HCT116 (cell line): Measurements from ENCODE around the gene CHKA. TPM values are rescaled to one million over a fixed set of nuclear protein-coding genes. Genes with fewer than 3 reads are reported as not detected.

ENCODE experiments used
- ATAC-seq: fragments of 200-7000 bp; cut with Tn5 transposase; 2 replicates; pipeline ENCODE4 v1.9.1; 2020; ENCODE audit warnings: mild to moderate bottlenecking, moderate library complexity
- BruUV-seq: library from RNA; stranded (reverse); fragments of 400-500 nt; replicated peaks from 2 replicates; lab custom pipeline; 2021; lab: Mats Ljungman, UMichigan
- CTCF ChIA-PET: fragments of 300-600 bp; sonication (Branson Sonifier 250); formaldehyde crosslinking; loops from one replicate; lab custom pipeline; 2021; ENCODE audit warnings: antibody characterized with exemption; lab: Charles Lee
- POLR2A ChIA-PET: fragments of 300-600, 350-600 bp; sonication (Branson Sonifier 250); formaldehyde crosslinking; loops from one replicate; lab custom pipeline; 2021; ENCODE audit warnings: antibody characterized with exemption; lab: Charles Lee
- RAD21 ChIA-PET, 2 experiments: fragments of 300-600 bp; sonication (Branson Sonifier 250); formaldehyde crosslinking; loops; one replicate each; lab custom pipeline; 2023; ENCODE audit warnings: low total read pairs in 2 of 2; ENCODE audit not compliant: uncharacterized antibody in 2 of 2, unreplicated experiment in 2 of 2, low non-redundant PET in 1 of 2; lab: Charles Lee
- DNase-seq: peaks from one replicate; pipeline ENCODE4 v3.0.0-alpha.2; 2010; ENCODE audit warnings: low read depth, low spot score
- H2AFZ ChIP-seq: fragments of 200-600 bp; shearing (Covaris generic), sonication (generic); 2 replicates; pipeline ENCODE4 v1.6.1; 2017; ENCODE audit warnings: low read depth, mixed run types, mixed read lengths, antibody characterized with exemption, low read length; ENCODE audit not compliant: poor library complexity, severe bottlenecking
- H3K27ac ChIP-seq: 2 replicates; pipeline ENCODE4 v1.5.1; 2012; ENCODE audit warnings: low read depth, low read length
- H3K27me3 ChIP-seq: fragments of 200-600 bp; sonication (generic); 2 replicates; pipeline ENCODE4 v1.6.1; 2016; ENCODE audit warnings: mixed run types, low read length, mixed read lengths; ENCODE audit not compliant: insufficient read depth
- H3K36me3 ChIP-seq, 2 experiments: fragments of 200-500 bp in 1 of 2; fragments of 200-600 bp in 1 of 2; sonication (Bioruptor generic) in 1 of 2; sonication (generic) in 1 of 2; 2 replicates each; pipeline versions ENCODE4 v1.5.1 to v1.6.1; 2014 to 2016; ENCODE audit warnings: low read length in 2 of 2, inconsistent platforms in 1 of 2, mixed read lengths in 1 of 2, mixed run types in 1 of 2; ENCODE audit not compliant: insufficient read depth in 2 of 2, control insufficient read depth in 1 of 2
- H3K4me1 ChIP-seq, 2 experiments: fragments of 200-600 bp in 1 of 2; sonication (generic) in 1 of 2; 2 replicates each; pipeline versions ENCODE4 v1.5.1 to v1.6.1; 2012 to 2017; ENCODE audit warnings: low read length in 2 of 2, inconsistent platforms in 1 of 2, mild to moderate bottlenecking in 1 of 2, mixed read lengths in 1 of 2, mixed run types in 1 of 2, moderate library complexity in 1 of 2; ENCODE audit not compliant: insufficient read depth in 2 of 2, control insufficient read depth in 1 of 2
- H3K4me2 ChIP-seq: fragments of 200-600 bp; sonication (generic); 2 replicates; pipeline ENCODE4 v1.6.1; 2017; ENCODE audit warnings: mixed run types, low read length, mixed read lengths
- H3K4me3 ChIP-seq, 2 experiments: fragments of 200-600 bp in 1 of 2; sonication (generic) in 1 of 2; replicated peaks in 1 of 2; 2 replicates each; pipeline ENCODE4 v1.5.1; 2011 to 2016; ENCODE audit warnings: low read length in 2 of 2, control low read depth in 1 of 2, low read depth in 1 of 2, mild to moderate bottlenecking in 1 of 2, mixed read lengths in 1 of 2, mixed run types in 1 of 2
- H3K79me2 ChIP-seq: fragments of 200-600 bp; sonication (generic); 2 replicates; pipeline ENCODE4 v1.6.1; 2017; ENCODE audit warnings: mild to moderate bottlenecking, mixed run types, low read length, moderate library complexity, mixed read lengths; ENCODE audit not compliant: insufficient read depth
- H3K9ac ChIP-seq: fragments of 200-600 bp; sonication (generic); 2 replicates; pipeline ENCODE4 v1.6.1; 2016; ENCODE audit warnings: low read length, mixed read lengths
- H3K9me2 ChIP-seq: fragments of 200-600 bp; sonication (generic), shearing (Covaris generic); 2 replicates; pipeline ENCODE4 v1.6.1; 2017; ENCODE audit warnings: mixed run types, mild to moderate bottlenecking, moderate library complexity; ENCODE audit not compliant: insufficient read depth
- H3K9me3 ChIP-seq, 2 experiments: fragments of 200-500 bp in 1 of 2; fragments of 200-600 bp in 1 of 2; sonication (Bioruptor generic) in 1 of 2; sonication (generic) in 1 of 2; 2 replicates each; pipeline ENCODE4 v1.6.1; 2014 to 2017; ENCODE audit warnings: low read length in 2 of 2, mixed read lengths in 2 of 2, inconsistent platforms in 1 of 2, low read depth in 1 of 2, mild to moderate bottlenecking in 1 of 2, mixed run types in 1 of 2, moderate library complexity in 1 of 2; ENCODE audit not compliant: control insufficient read depth in 1 of 2, insufficient read depth in 1 of 2
- H4K20me1 ChIP-seq: fragments of 200-600 bp; sonication (generic), shearing (Covaris generic); 2 replicates; pipeline ENCODE4 v1.6.1; 2017; ENCODE audit warnings: mixed run types, mild to moderate bottlenecking, moderate library complexity; ENCODE audit not compliant: insufficient read depth
- CBX3 ChIP-seq: IDR thresholded peaks from 2 replicates; pipeline ENCODE4 v1.6.1; 2012; ENCODE audit warnings: low read depth
- EGR1 ChIP-seq: IDR thresholded peaks from 2 replicates; pipeline ENCODE4 v1.6.1; 2012; ENCODE audit warnings: low read depth
- EZH2phosphoT487 ChIP-seq: fragments of 200-600 bp; IDR thresholded peaks from 2 replicates; pipeline ENCODE4 v1.6.1; 2018; ENCODE audit warnings: antibody characterized with exemption, borderline replicate concordance
- FOSL1 ChIP-seq: IDR thresholded peaks from 2 replicates; pipeline ENCODE4 v1.6.1; 2012; ENCODE audit warnings: low read depth
- JUND ChIP-seq: IDR thresholded peaks from 2 replicates; pipeline ENCODE4 v1.6.1; 2012
- POLR2A ChIP-seq: IDR thresholded peaks from 2 replicates; pipeline ENCODE4 v1.7.0; 2011; ENCODE audit warnings: borderline replicate concordance; ENCODE audit not compliant: insufficient read depth, insufficient read length; ENCODE audit errors: extremely low read depth
- POLR2AphosphoS5 ChIP-seq: IDR thresholded peaks from 2 replicates; pipeline ENCODE4 v1.6.1; 2011; ENCODE audit warnings: mild to moderate bottlenecking, low read depth, low read length, moderate library complexity
- YY1 ChIP-seq: IDR thresholded peaks from 2 replicates; pipeline ENCODE4 v1.6.1; 2011; ENCODE audit warnings: low read length, low read depth, moderate library complexity, mild to moderate bottlenecking; ENCODE audit not compliant: insufficient replicate concordance; ENCODE audit errors: extremely low read depth
- ZBTB33 ChIP-seq: IDR thresholded peaks from 2 replicates; pipeline ENCODE4 v1.6.1; 2011; ENCODE audit warnings: mild to moderate bottlenecking, low read length, moderate library complexity; ENCODE audit not compliant: insufficient replicate concordance; ENCODE audit errors: extremely low read depth
- ZFX ChIP-seq: fragments of 450-650 bp; IDR thresholded peaks from 2 replicates; pipeline ENCODE4 v1.6.1; 2017
- intact Hi-C: fragments of 100-400 bp; cut with micrococcal nuclease; formaldehyde crosslinking; loops from 2 replicates; pipeline ENCODE4 v1.10.0; 2022
- total RNA-seq: library from RNA; stranded (reverse); gene quantifications from one replicate; pipeline ENCODE4 v1.2.1, GENCODE V29; 2021; ENCODE audit not compliant: unreplicated experiment

CHKA gene
- total RNA-seq, 1 experiment from 2014 or later, result 33.1 TPM

- TF ChIP-seq CBX3 (no peak), JUND (no peak), POLR2A (no peak), YY1 (no peak), FOSL1 (no peak), EGR1 (no peak), EZH2phosphoT487 (no peak), ZBTB33 (no peak), POLR2AphosphoS5 (no peak), ZFX (no peak)
- Histone ChIP-seq H3K9me3 (no peaks in the 10 kb centered on the region), H3K27ac (no peak overlapping the region), H3K4me1 (no peaks in the 10 kb centered on the region; a peak in 1 of 4 replicates), H3K79me2 (peaks cover 22% of the 10 kb centered on the region; the same call in 1 of the 2 replicates), H3K4me3 (no peak overlapping the region), H3K4me2 (no peak overlapping the region), H3K27me3 (no peaks in the 10 kb centered on the region), H3K36me3 (peaks cover 0 to 6% of the 10 kb centered on the region in 2 experiments; a peak in 1 of 4 replicates), H3K9me2 (no peaks in the 10 kb centered on the region), H2AFZ (no peak overlapping the region), H3K9ac (no peak overlapping the region), H4K20me1 (peaks cover 4% of the 10 kb centered on the region; the same call in 1 of the 2 replicates)
- no peak for DNase-seq
- CTCF ChIA-PET, result no interaction called here
- no TSS peak for BruUV-seq
- POLR2A ChIA-PET, result no interaction called here
- intact Hi-C loops, result no loop called here
- RAD21 ChIA-PET, result interaction anchor here in 1 of 2 experiments (0.6 kb wide), 1 partner anchor 62 kb away, joined by 3 read pairs; no protein-coding TSS in a partner anchor
- ATAC-seq, result no peak
Observed at GRCh38 chr11:68082481-68082880, 38.7 kb downstream of the CHKA start.
